GM06990 (cell line): ENCODE measurements around the gene TJAP1.

Source experiments
- DNase-seq: peaks from one replicate; pipeline ENCODE4 v3.0.0-alpha.2; 2011; ENCODE audit not compliant: insufficient read length; ENCODE audit errors: extremely low read depth
- H3K27me3 ChIP-seq: replicated peaks from 2 replicates; pipeline ENCODE4 v1.6.0; 2011; ENCODE audit warnings: low read length; ENCODE audit not compliant: control insufficient read depth, insufficient read depth
- H3K36me3 ChIP-seq: 2 replicates; pipeline ENCODE4 v1.5.1; 2011; ENCODE audit warnings: low read length; ENCODE audit not compliant: control insufficient read depth, insufficient read depth
- H3K4me3 ChIP-seq: replicated peaks from 2 replicates; pipeline ENCODE4 v1.5.1; 2011; ENCODE audit warnings: low read depth, mild to moderate bottlenecking, control low read depth, low read length
- TF ChIP-seq, protein P1 (sequence below): IDR thresholded peaks from 2 replicates; pipeline ENCODE4 v1.5.1; 2011; ENCODE audit warnings: low read length, control low read depth, mild to moderate bottlenecking, inconsistent platforms; ENCODE audit not compliant: insufficient read depth, poor library complexity, severe bottlenecking

TJAP1 gene

DNA sequence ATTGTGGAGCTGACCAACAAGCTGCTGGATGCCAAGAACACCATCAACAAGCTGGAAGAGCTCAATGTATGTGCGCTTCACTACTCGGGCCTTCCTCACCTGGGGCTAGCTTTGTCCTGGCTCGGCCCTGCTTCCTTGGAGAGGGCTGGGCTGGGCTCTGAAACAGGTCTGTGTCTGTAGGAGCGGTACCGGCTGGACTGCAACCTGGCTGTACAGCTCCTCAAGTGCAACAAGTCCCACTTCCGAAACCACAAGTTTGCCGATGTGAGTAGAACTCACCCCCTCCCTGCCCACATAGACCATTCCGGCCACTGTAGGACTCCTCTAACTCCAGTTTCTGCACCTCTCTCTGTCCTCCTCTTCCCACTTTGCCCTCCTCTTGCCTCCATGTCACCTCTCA is 26.1 kb downstream of the TJAP1 start:
- H3K36me3 ChIP-seq: peaks cover 37% of the 10 kb centered on the region

DNA sequence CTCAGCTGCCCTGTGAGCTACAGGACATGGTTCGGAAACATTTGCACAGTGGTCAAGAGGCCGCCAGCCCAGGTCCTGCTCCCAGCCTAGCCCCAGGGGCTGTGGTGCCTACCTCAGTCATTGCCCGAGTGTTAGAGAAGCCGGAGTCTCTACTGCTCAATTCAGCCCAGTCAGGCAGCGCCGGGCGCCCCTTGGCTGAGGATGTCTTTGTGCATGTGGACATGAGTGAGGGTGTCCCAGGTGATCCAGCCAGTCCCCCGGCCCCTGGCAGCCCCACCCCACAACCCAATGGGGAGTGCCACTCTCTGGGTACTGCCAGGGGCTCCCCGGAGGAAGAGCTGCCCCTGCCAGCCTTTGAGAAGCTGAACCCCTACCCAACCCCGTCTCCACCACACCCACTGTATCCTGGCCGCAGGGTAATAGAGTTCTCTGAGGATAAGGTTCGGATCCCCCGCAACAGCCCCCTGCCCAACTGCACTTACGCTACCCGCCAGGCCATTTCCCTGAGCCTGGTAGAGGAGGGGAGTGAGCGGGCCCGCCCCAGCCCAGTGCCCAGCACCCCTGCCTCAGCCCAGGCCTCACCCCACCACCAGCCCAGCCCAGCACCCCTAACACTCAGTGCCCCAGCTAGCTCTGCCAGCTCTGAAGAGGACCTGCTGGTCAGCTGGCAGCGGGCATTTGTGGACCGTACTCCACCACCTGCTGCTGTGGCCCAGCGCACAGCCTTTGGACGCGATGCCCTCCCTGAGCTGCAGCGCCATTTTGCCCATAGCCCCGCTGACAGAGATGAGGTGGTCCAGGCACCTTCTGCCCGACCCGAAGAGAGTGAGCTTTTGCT is 27.6 kb downstream of the TJAP1 start:
- no peak overlapping the region for H3K4me3 ChIP-seq
- TF ChIP-seq, protein P1, sequence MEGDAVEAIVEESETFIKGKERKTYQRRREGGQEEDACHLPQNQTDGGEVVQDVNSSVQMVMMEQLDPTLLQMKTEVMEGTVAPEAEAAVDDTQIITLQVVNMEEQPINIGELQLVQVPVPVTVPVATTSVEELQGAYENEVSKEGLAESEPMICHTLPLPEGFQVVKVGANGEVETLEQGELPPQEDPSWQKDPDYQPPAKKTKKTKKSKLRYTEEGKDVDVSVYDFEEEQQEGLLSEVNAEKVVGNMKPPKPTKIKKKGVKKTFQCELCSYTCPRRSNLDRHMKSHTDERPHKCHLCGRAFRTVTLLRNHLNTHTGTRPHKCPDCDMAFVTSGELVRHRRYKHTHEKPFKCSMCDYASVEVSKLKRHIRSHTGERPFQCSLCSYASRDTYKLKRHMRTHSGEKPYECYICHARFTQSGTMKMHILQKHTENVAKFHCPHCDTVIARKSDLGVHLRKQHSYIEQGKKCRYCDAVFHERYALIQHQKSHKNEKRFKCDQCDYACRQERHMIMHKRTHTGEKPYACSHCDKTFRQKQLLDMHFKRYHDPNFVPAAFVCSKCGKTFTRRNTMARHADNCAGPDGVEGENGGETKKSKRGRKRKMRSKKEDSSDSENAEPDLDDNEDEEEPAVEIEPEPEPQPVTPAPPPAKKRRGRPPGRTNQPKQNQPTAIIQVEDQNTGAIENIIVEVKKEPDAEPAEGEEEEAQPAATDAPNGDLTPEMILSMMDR: no peak
- H3K36me3 ChIP-seq: peaks cover 27% of the 10 kb centered on the region
- no peaks in the 10 kb centered on the region; the same call in 1 of the 2 replicates for H3K27me3 ChIP-seq
- DNase-seq: no peak

More for the DNA sequence above, 26.1 kb downstream of the TJAP1 start:
- no peak for DNase-seq
- no peaks in the 10 kb centered on the region; the same call in 1 of the 2 replicates for H3K27me3 ChIP-seq
- H3K4me3 ChIP-seq: no peak overlapping the region
- TF ChIP-seq, protein P1: no peak

DNA sequence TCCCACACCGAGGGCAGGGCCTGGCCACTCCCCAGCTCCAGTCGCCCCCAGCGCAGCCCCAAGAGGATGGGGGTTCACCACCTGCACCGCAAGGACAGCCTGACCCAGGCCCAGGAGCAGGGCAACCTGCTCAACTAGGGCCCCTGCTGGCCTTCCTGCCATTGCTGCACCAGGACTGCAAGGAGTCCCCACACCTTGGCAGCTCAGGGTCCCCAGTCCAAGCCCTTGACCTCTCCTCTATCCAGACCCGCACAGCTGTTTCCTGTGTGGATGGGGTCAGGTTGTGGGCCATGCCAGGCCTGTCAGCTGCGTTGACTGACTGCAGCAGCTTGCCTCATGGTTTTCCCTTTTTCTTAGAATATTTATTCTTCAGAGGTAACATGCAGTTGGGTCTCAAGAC is 28.3 kb downstream of the TJAP1 start:
- no peak for DNase-seq
- H3K4me3 ChIP-seq: no peak overlapping the region
- peaks cover 24% of the 10 kb centered on the region for H3K36me3 ChIP-seq
- H3K27me3 ChIP-seq: no peaks in the 10 kb centered on the region; the same call in 1 of the 2 replicates
- TF ChIP-seq, protein P1: no peak

DNA sequence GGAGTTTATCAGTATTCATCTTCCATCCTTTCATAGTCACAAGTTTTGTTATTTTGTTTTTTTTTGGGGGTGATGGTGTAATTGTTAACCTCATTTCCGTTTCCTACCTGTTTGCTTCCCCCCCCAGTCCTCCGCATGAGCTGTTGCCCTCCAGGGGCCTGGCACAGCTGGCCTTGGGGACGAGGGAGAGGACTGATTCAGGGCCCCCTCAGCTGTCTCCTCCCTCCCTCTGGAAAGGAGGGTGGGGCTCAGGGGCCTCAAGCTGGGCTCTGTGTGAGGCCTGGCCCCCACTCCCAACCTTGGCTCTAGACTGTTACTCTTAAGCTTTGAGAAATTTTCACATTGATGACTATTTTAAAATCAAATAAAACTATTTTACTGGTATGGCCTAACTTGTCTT is 28.8 kb downstream of the TJAP1 start:
- Histone ChIP-seq H3K36me3 (peaks cover 25% of the 10 kb centered on the region), H3K4me3 (no peak overlapping the region), H3K27me3 (no peaks in the 10 kb centered on the region; the same call in 1 of the 2 replicates)
- DNase-seq: no peak
- TF ChIP-seq, protein P1: no peak

DNA sequence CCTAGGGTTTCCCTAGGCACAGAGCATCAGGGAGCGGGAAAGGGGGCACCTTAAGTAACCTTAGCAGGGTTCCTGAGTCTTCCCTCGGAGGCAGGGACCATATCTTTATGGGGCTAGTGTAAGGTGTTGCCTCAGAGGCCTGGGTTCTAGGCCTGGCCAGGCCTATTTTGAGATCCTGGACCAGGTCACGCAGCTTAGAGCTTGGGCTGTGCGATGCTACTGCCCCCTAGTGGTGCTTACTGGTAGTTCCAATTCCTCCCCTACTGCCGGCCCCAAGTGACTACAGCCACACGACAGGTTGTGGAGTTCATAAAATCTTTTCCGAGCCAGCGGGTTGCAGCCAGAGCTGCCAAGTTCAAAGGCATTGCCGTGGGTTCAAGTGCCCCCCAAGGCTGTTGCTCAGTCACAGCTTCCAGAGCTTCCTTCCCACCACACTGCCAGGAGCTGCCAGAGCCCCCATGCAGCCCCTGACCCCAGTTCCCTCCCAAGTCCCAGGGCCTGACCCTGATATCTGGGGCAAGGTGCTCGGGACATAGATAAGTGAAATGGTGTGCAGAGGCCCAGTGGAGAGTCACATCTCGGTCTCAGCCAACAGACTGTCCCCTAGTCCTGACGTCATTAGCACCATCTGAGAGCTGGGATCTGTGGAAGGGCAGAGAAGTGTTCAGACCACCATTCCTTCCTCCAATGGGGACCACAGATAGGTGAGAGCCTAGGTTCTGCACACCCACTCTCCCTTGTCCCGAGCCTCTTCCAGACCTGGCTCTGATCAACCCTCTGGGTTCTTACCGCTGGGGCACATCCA is 29.5 kb downstream of the TJAP1 start:
- H3K36me3 ChIP-seq: peaks cover 22% of the 10 kb centered on the region
- no peak overlapping the region for H3K4me3 ChIP-seq
- peak; percentile 50 for DNase-seq
- TF ChIP-seq, protein P1: peak; percentile 90
- no peaks in the 10 kb centered on the region; the same call in 1 of the 2 replicates for H3K27me3 ChIP-seq
